ENCODE results near the gene FOXJ3. TPM values are rescaled to one million over a fixed set of nuclear protein-coding genes. Genes with fewer than 3 reads are reported as not detected.

Gene FOXJ3
- total RNA-seq, 1 donor from 2014 or later, result 13.2 TPM

GRCh38 chr1:42305639-42306038 is 29.4 kb downstream of the FOXJ3 start:
- Histone ChIP-seq H3K4me3 (ENCODE audit: low read depth, low read length) (no peak overlapping the region), H3K27me3 (ENCODE audit: control insufficient read depth, insufficient read depth, low read length) (no peaks in the 10 kb centered on the region), H3K36me3 (ENCODE audit: control insufficient read depth, insufficient read depth, low read length) (no peaks in the 10 kb centered on the region)
- DNase-seq (ENCODE audit: low read depth), result peak; percentile 64
- no peak for FAIRE-seq
- no peak for TF ChIP-seq CTCF (IDR thresholded peaks at IDR 0.05; ENCODE audit: insufficient read depth, low read length, severe bottlenecking)

GRCh38 chr1:42302034-42302433 is 33.0 kb downstream of the FOXJ3 start:
- Histone ChIP-seq H3K36me3 (ENCODE audit: control insufficient read depth, insufficient read depth, low read length) (no peaks in the 10 kb centered on the region), H3K4me3 (ENCODE audit: low read depth, low read length) (no peak overlapping the region), H3K27me3 (ENCODE audit: control insufficient read depth, insufficient read depth, low read length) (no peaks in the 10 kb centered on the region)
- no peak for FAIRE-seq
- no peak for DNase-seq (ENCODE audit: low read depth)
- TF ChIP-seq CTCF (IDR thresholded peaks at IDR 0.05; ENCODE audit: insufficient read depth, low read length, severe bottlenecking), result no peak

GRCh38 chr1:42298520-42298919 is 36.5 kb downstream of the FOXJ3 start:
- Histone ChIP-seq H3K27me3 (ENCODE audit: control insufficient read depth, insufficient read depth, low read length) (no peaks in the 10 kb centered on the region), H3K36me3 (ENCODE audit: control insufficient read depth, insufficient read depth, low read length) (no peaks in the 10 kb centered on the region), H3K4me3 (ENCODE audit: low read depth, low read length) (no peak overlapping the region)
- DNase-seq (ENCODE audit: low read depth) (no peak), FAIRE-seq (no peak)
- no peak for TF ChIP-seq CTCF (IDR thresholded peaks at IDR 0.05; ENCODE audit: insufficient read depth, low read length, severe bottlenecking)

DNA sequence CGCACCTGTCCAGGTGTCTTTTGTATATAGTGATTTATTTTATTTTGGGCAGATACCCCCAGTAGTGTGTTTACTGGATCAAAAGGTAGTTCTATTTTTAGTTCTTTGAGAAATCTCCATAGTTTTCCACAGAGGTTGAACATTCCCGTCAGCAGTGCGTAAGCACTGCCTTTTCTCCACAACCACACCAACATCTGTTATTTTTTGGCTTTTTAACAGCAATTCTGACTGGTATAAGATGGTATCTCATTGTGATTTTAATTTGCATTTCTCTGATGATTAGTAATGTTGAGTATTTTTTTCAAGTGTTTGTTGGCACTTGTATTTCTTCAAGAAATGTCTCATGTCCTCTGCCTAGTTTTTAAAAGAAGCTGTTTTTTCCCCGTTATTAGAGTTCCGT is 39.2 kb downstream of the FOXJ3 start:
- no peak overlapping the region for H3K4me3 ChIP-seq (ENCODE audit: low read depth, low read length)
- no peaks in the 10 kb centered on the region for H3K27me3 ChIP-seq (ENCODE audit: control insufficient read depth, insufficient read depth, low read length)
- FAIRE-seq, result no peak
- no peak for DNase-seq (ENCODE audit: low read depth)
- no peaks in the 10 kb centered on the region for H3K36me3 ChIP-seq (ENCODE audit: control insufficient read depth, insufficient read depth, low read length)
- TF ChIP-seq CTCF (IDR thresholded peaks at IDR 0.05; ENCODE audit: insufficient read depth, low read length, severe bottlenecking), result no peak

- Histone ChIP-seq H3K36me3 (ENCODE audit: control insufficient read depth, insufficient read depth, low read length) (no peaks in the 10 kb centered on the region), H3K4me3 (ENCODE audit: low read depth, low read length) (no peak overlapping the region), H3K27me3 (ENCODE audit: control insufficient read depth, insufficient read depth, low read length) (no peaks in the 10 kb centered on the region)
- FAIRE-seq, result no peak
- TF ChIP-seq CTCF (IDR thresholded peaks at IDR 0.05; ENCODE audit: insufficient read depth, low read length, severe bottlenecking), result no peak
- peak; percentile 41 for DNase-seq (ENCODE audit: low read depth)
Measured at GRCh38 chr1:42290130-42290529, 44.9 kb downstream of the FOXJ3 start.

- FAIRE-seq (no peak), DNase-seq (ENCODE audit: low read depth) (no peak)
- no peaks in the 10 kb centered on the region for H3K36me3 ChIP-seq (ENCODE audit: control insufficient read depth, insufficient read depth, low read length)
- no peak for TF ChIP-seq CTCF (IDR thresholded peaks at IDR 0.05; ENCODE audit: insufficient read depth, low read length, severe bottlenecking)
- no peak overlapping the region for H3K4me3 ChIP-seq (ENCODE audit: low read depth, low read length)
- H3K27me3 ChIP-seq (ENCODE audit: control insufficient read depth, insufficient read depth, low read length), result no peaks in the 10 kb centered on the region
Measured at GRCh38 chr1:42288311-42288985, 46.6 kb downstream of the FOXJ3 start.

Measured in bronchial epithelial cell (primary cell).